ENCODE measurements around the gene GPR142. TPM values are rescaled to one million over a fixed set of nuclear protein-coding genes. Genes with fewer than 3 reads are reported as not detected.

GPR142 gene
- total and polyA plus RNA-seq, 2 of the 13 experiments (the other 11 are each of a cell fraction or from before 2014, with no cell fraction given) = not detected

- TF ChIP-seq, protein P1, sequence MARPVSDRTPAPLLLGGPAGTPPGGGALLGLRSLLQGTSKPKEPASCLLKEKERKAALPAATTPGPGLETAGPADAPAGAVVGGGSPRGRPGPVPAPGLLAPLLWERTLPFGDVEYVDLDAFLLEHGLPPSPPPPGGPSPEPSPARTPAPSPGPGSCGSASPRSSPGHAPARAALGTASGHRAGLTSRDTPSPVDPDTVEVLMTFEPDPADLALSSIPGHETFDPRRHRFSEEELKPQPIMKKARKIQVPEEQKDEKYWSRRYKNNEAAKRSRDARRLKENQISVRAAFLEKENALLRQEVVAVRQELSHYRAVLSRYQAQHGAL (CRISPR knock-in tag; IDR thresholded peaks at IDR 0.05; ENCODE audit: not compliant biosample characterization) = peak; percentile 27
- TF ChIP-seq KLF15 (CRISPR knock-in tag; IDR thresholded peaks at IDR 0.05; ENCODE audit: borderline replicate concordance) (no peak), ZNF800 (CRISPR knock-in tag; IDR thresholded peaks at IDR 0.05) (no peak), SIN3A (IDR thresholded peaks at IDR 0.05; ENCODE audit: borderline replicate concordance, low read depth, low read length) (peak; percentile 48; the same call in 1 of the 2 replicates), ZNF33A (CRISPR knock-in tag; IDR thresholded peaks at IDR 0.05; ENCODE audit: borderline replicate concordance) (no peak), ZNF781 (CRISPR knock-in tag; IDR thresholded peaks at IDR 0.05; ENCODE audit: borderline replicate concordance, not compliant biosample characterization) (no peak), SP140L (CRISPR knock-in tag; IDR thresholded peaks at IDR 0.05; ENCODE audit: borderline replicate concordance) (no peak), FOSL1 (CRISPR knock-in tag; IDR thresholded peaks at IDR 0.05; ENCODE audit: borderline replicate concordance) (peak; percentile 74), CREBL2 (CRISPR knock-in tag; IDR thresholded peaks at IDR 0.05; ENCODE audit: borderline replicate concordance) (no peak), ZNF746 (CRISPR knock-in tag; IDR thresholded peaks at IDR 0.05) (no peak; the same call in 1 of the 2 replicates), SKIL (CRISPR knock-in tag; IDR thresholded peaks at IDR 0.05; ENCODE audit: borderline replicate concordance) (peak; percentile 80), KMT2B (CRISPR knock-in tag; IDR thresholded peaks at IDR 0.05) (no peak), THRA (CRISPR knock-in tag; IDR thresholded peaks at IDR 0.05; ENCODE audit: borderline replicate concordance) (0 out of 2 replicates have a peak, but pooled peaks have one; percentile 20), U2AF1 (optimal IDR thresholded peaks at IDR 0.05; ENCODE audit: low read depth, low read length) (no peak), ZNF614 (CRISPR knock-in tag; IDR thresholded peaks at IDR 0.05; ENCODE audit: borderline replicate concordance) (0 out of 2 replicates have a peak, but pooled peaks have one; percentile 5), SNAI1 (CRISPR knock-in tag; IDR thresholded peaks at IDR 0.05; ENCODE audit: borderline replicate concordance) (no peak), PAX8 (CRISPR knock-in tag; IDR thresholded peaks at IDR 0.05; ENCODE audit: borderline replicate concordance) (no peak)
- TF ChIP-seq, protein P2, sequence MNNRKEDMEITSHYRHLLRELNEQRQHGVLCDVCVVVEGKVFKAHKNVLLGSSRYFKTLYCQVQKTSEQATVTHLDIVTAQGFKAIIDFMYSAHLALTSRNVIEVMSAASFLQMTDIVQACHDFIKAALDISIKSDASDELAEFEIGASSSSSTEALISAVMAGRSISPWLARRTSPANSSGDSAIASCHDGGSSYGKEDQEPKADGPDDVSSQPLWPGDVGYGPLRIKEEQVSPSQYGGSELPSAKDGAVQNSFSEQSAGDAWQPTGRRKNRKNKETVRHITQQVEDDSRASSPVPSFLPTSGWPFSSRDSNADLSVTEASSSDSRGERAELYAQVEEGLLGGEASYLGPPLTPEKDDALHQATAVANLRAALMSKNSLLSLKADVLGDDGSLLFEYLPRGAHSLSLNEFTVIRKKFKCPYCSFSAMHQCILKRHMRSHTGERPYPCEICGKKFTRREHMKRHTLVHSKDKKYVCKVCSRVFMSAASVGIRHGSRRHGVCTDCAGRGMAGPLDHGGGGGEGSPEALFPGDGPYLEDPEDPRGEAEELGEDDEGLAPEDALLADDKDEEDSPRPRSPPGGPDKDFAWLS (CRISPR knock-in tag; IDR thresholded peaks at IDR 0.05; ENCODE audit: borderline replicate concordance) = no peak
These were observed 50.1 kb downstream of the GPR142 start (continued) for GRCh38 chr17:74417178-74418045.

Data from HepG2 (cell line).